Measurements from ENCODE around the gene EHD2.
"Not testable (repeated sequence)": the region's sequence is repeated elsewhere in the genome, so short reads cannot be mapped to it uniquely, and the experiment has no call there.

DNA sequence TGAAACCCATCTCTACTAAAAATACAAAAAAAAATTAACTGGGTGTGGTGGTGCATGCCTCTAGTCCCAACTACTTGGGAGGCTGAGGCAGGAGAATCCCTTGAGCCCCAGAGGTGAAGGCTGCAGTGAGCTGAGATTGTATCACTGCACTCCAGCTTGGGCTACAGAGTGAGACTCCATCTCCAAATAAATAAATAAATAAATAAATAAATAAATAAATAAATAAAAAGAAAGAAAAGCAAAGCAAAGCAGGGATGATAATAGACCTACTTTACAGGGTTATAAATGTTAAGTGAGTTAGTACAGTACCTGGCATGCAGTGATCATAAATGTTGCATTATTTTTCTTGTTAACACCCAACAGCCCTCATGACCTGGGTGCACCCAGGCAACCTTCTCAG lies 1.6 kb downstream of the EHD2 start:
- TF ChIP-seq, protein P1, sequence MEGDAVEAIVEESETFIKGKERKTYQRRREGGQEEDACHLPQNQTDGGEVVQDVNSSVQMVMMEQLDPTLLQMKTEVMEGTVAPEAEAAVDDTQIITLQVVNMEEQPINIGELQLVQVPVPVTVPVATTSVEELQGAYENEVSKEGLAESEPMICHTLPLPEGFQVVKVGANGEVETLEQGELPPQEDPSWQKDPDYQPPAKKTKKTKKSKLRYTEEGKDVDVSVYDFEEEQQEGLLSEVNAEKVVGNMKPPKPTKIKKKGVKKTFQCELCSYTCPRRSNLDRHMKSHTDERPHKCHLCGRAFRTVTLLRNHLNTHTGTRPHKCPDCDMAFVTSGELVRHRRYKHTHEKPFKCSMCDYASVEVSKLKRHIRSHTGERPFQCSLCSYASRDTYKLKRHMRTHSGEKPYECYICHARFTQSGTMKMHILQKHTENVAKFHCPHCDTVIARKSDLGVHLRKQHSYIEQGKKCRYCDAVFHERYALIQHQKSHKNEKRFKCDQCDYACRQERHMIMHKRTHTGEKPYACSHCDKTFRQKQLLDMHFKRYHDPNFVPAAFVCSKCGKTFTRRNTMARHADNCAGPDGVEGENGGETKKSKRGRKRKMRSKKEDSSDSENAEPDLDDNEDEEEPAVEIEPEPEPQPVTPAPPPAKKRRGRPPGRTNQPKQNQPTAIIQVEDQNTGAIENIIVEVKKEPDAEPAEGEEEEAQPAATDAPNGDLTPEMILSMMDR (IDR thresholded peaks at IDR 0.05; ENCODE audit: borderline replicate concordance, extremely low read depth, low read length, poor library complexity, severe bottlenecking) = not testable (repeated sequence)
- not testable (repeated sequence) for TF ChIP-seq EZH2 (IDR thresholded peaks at IDR 0.05; ENCODE audit: borderline replicate concordance, low read depth, low read length, severe bottlenecking)

Data from DND-41 (cell line).